Astrocyte (in vitro differentiated cells and primary cell): Measurements from ENCODE around the gene PDZD2. TPM values are rescaled to one million over a fixed set of nuclear protein-coding genes. Genes with fewer than 3 reads are reported as not detected.

Source experiments
- DNase-seq: peaks from one replicate; pipeline ENCODE4 v3.0.0-alpha.2; 2010; ENCODE audit warnings: low read depth
- FAIRE-seq: peaks from 2 replicates; lab custom pipeline; 2011; peaks lifted over from hg19 to GRCh38; lab: Jason Lieb, UNC
- H2AFZ ChIP-seq: 2 replicates; pipeline ENCODE4 v1.6.0; 2012; ENCODE audit warnings: low read depth, low read length, inconsistent platforms
- H3K27ac ChIP-seq: 2 replicates; pipeline ENCODE4 v1.5.1; 2011; ENCODE audit warnings: low read depth, low read length, inconsistent platforms
- H3K27me3 ChIP-seq: 2 replicates; pipeline ENCODE4 v1.6.0; 2011; ENCODE audit warnings: low read length, inconsistent platforms; ENCODE audit not compliant: insufficient read depth
- H3K36me3 ChIP-seq: 2 replicates; pipeline ENCODE4 v1.5.1; 2011; ENCODE audit warnings: low read length, inconsistent platforms; ENCODE audit not compliant: insufficient read depth
- H3K4me1 ChIP-seq: 2 replicates; pipeline ENCODE4 v1.5.1; 2011; ENCODE audit warnings: low read length, inconsistent platforms; ENCODE audit not compliant: insufficient read depth
- H3K4me2 ChIP-seq: 2 replicates; pipeline ENCODE4 v1.6.0; 2012; ENCODE audit warnings: low read length, inconsistent platforms
- H3K4me3 ChIP-seq: 2 replicates; pipeline ENCODE4 v1.5.1; 2011; ENCODE audit warnings: low read depth, mild to moderate bottlenecking, low read length, inconsistent platforms; ENCODE audit not compliant: insufficient read depth
- H3K79me2 ChIP-seq: 2 replicates; pipeline ENCODE4 v1.6.0; 2012; ENCODE audit warnings: mild to moderate bottlenecking, low read length, inconsistent platforms; ENCODE audit not compliant: insufficient read depth
- H3K9ac ChIP-seq: 2 replicates; pipeline ENCODE4 v1.6.0; 2012; ENCODE audit warnings: mild to moderate bottlenecking, low read length, inconsistent platforms
- H3K9me3 ChIP-seq: 2 replicates; pipeline ENCODE4 v1.5.1; 2012; ENCODE audit warnings: low read depth, mild to moderate bottlenecking, low read length, inconsistent platforms; ENCODE audit not compliant: insufficient read depth
- H4K20me1 ChIP-seq: 2 replicates; pipeline ENCODE4 v1.6.0; 2012; ENCODE audit warnings: low read length, inconsistent platforms; ENCODE audit not compliant: insufficient read depth
- H3K27ac Mint-ChIP-seq: one replicate; pipeline ENCODE4 v1.8.0; 2021; ENCODE audit warnings: mild to moderate bottlenecking, mixed read lengths; ENCODE audit not compliant: unreplicated experiment
- H3K27me3 Mint-ChIP-seq: one replicate; pipeline ENCODE4 v1.8.0; 2021; ENCODE audit warnings: low read depth, mixed read lengths; ENCODE audit not compliant: unreplicated experiment
- H3K36me3 Mint-ChIP-seq: one replicate; pipeline ENCODE4 v1.8.0; 2021; ENCODE audit warnings: low read depth, mixed read lengths; ENCODE audit not compliant: unreplicated experiment
- H3K4me1 Mint-ChIP-seq: one replicate; pipeline ENCODE4 v1.8.0; 2021; ENCODE audit warnings: low read depth, mixed read lengths; ENCODE audit not compliant: unreplicated experiment
- H3K4me3 Mint-ChIP-seq: one replicate; pipeline ENCODE4 v1.8.0; 2021; ENCODE audit warnings: mild to moderate bottlenecking, moderate library complexity, mixed read lengths; ENCODE audit not compliant: unreplicated experiment
- H3K9me3 Mint-ChIP-seq: one replicate; pipeline ENCODE4 v1.8.0; 2021; ENCODE audit warnings: mild to moderate bottlenecking, mixed read lengths; ENCODE audit not compliant: unreplicated experiment
- EZH2 ChIP-seq: IDR thresholded peaks from 2 replicates; pipeline ENCODE4 v1.6.1; 2012; ENCODE audit warnings: mild to moderate bottlenecking, low read length, inconsistent platforms; ENCODE audit not compliant: insufficient read depth
- total RNA-seq: library from RNA; stranded (reverse); gene quantifications from 2 replicates; pipeline ENCODE4 v1.2.1, GENCODE V29; 2021
- TF ChIP-seq, protein P1 (sequence below): IDR thresholded peaks from 2 replicates; pipeline ENCODE4 v1.5.1; 2011; ENCODE audit warnings: low read depth, mild to moderate bottlenecking, inconsistent platforms, low read length, moderate library complexity; ENCODE audit not compliant: insufficient read depth

PDZD2 gene
- total RNA-seq, 1 donor from 2014 or later, result 10.3 TPM

- FAIRE-seq (no peak), DNase-seq (no peak)
- Mint-ChIP-seq H3K4me1 (peaks cover 30% of the 10 kb centered on the region), H3K27me3 (no peaks in the 10 kb centered on the region), H3K36me3 (peaks cover 2% of the 10 kb centered on the region), H3K9me3 (peaks cover 2% of the 10 kb centered on the region), H3K27ac (no peak overlapping the region), H3K4me3 (no peak overlapping the region)
- Histone ChIP-seq H2AFZ (no peak overlapping the region), H3K9me3 (no peaks in the 10 kb centered on the region), H3K4me3 (no peak overlapping the region), H3K79me2 (no peaks in the 10 kb centered on the region), H3K27me3 (no peaks in the 10 kb centered on the region), H4K20me1 (no peaks in the 10 kb centered on the region), H3K27ac (no peak overlapping the region), H3K4me1 (peaks cover 18% of the 10 kb centered on the region), H3K36me3 (no peaks in the 10 kb centered on the region), H3K4me2 (no peak overlapping the region), H3K9ac (no peak overlapping the region)
- no peak for TF ChIP-seq EZH2
- TF ChIP-seq, protein P1, sequence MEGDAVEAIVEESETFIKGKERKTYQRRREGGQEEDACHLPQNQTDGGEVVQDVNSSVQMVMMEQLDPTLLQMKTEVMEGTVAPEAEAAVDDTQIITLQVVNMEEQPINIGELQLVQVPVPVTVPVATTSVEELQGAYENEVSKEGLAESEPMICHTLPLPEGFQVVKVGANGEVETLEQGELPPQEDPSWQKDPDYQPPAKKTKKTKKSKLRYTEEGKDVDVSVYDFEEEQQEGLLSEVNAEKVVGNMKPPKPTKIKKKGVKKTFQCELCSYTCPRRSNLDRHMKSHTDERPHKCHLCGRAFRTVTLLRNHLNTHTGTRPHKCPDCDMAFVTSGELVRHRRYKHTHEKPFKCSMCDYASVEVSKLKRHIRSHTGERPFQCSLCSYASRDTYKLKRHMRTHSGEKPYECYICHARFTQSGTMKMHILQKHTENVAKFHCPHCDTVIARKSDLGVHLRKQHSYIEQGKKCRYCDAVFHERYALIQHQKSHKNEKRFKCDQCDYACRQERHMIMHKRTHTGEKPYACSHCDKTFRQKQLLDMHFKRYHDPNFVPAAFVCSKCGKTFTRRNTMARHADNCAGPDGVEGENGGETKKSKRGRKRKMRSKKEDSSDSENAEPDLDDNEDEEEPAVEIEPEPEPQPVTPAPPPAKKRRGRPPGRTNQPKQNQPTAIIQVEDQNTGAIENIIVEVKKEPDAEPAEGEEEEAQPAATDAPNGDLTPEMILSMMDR, result no peak
Observed at GRCh38 chr5:32024751-32025150, 385.8 kb downstream of the PDZD2 start.

DNA sequence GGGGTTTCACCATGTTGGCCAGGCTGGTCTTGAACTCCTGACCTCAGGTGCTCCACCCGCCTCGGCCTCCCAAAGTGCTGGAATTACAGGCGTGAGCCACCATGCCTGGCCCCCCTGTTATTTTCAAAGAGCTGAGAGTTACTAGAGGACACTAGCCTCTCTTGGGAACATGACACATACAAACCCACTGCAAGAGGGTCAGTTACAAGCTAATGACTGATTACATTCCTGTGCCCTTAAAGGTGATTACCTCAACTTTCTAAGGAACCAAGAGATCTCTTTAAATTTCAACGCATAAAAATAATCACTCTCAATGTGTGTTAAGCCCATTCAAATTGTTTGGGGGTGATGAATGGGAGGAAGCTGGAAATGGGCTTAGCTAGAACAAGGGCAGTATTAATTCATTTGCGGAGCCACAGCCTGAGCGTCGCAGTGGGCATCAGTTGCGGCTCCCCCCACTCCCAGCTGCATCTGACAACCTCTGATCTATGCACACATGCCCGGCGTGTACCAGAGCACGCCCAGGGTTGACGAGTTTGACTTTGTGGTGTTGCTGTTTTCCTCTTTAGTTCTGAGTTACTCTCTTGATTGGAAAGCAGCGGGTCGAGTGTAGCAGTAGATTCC, 388.3 kb downstream of the PDZD2 start:
- peaks cover 2% of the 10 kb centered on the region for H3K9me3 Mint-ChIP-seq
- H2AFZ ChIP-seq, result peak overlapping the region; percentile 22
- no peaks in the 10 kb centered on the region for H3K9me3 ChIP-seq
- no peaks in the 10 kb centered on the region for H3K27me3 ChIP-seq
- no peaks in the 10 kb centered on the region for H4K20me1 ChIP-seq
- no peak for TF ChIP-seq EZH2
- H3K27me3 Mint-ChIP-seq, result no peaks in the 10 kb centered on the region
- DNase-seq, result peak; percentile 52
- no peaks in the 10 kb centered on the region for H3K36me3 ChIP-seq
- H3K4me2 ChIP-seq, result peak overlapping the region; percentile 81
- H3K4me1 Mint-ChIP-seq, result peaks cover 44% of the 10 kb centered on the region
- H3K4me1 ChIP-seq, result peaks cover 29% of the 10 kb centered on the region
- H3K79me2 ChIP-seq, result no peaks in the 10 kb centered on the region
- FAIRE-seq, result no peak
- H3K4me3 ChIP-seq, result peak overlapping the region; percentile 35
- H3K27ac Mint-ChIP-seq, result peak overlapping the region; percentile 75
- H3K27ac ChIP-seq, result peak overlapping the region; percentile 64
- peak overlapping the region; percentile 1 for H3K4me3 Mint-ChIP-seq
- H3K9ac ChIP-seq, result peak overlapping the region; percentile 47
- peaks cover 2% of the 10 kb centered on the region for H3K36me3 Mint-ChIP-seq

DNA sequence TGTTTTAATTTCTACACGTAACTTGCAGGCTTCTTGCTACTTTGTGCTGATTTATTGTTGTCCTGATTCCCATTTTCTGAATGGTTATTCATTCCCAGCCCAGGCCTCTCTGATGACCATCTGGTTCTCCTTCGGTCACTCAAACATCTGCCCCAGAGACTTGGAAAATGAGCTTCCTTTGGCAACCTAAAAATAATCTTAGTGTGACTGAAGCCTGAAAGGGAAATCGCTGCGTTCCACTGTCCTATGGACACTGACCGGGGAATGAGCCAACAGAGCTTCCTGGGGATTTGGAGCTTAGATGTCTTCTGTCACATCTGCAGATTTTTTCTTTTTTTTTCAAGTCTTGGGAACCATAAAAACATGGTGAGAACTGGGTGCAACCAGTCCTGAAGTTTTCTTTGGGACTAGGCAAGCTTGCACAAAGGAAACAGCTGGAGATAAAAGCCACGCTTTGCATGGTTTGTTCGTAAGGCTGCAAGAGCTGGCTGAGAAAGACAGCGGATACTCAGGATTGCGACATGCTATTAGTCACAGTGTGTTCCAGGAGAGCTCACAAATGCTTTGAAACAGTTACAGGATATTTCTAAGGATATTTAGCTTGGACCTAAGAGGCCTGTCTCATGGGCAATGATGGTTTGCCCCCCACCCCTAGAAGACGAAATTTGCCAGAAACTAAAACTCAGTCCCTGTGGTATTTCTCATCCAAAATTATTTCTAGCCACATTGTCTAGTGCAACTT, 389.0 kb downstream of the PDZD2 start:
- H3K27me3 ChIP-seq, result no peaks in the 10 kb centered on the region
- H3K27me3 Mint-ChIP-seq, result no peaks in the 10 kb centered on the region
- peaks cover 39% of the 10 kb centered on the region for H3K4me1 Mint-ChIP-seq
- H3K4me3 Mint-ChIP-seq, result no peak overlapping the region
- DNase-seq (peak; percentile 97), FAIRE-seq (peak; percentile 89)
- no peaks in the 10 kb centered on the region for H3K36me3 ChIP-seq
- peaks cover 2% of the 10 kb centered on the region for H3K36me3 Mint-ChIP-seq
- peak overlapping the region; percentile 64 for H3K27ac ChIP-seq
- peaks cover 2% of the 10 kb centered on the region for H3K9me3 Mint-ChIP-seq
- peak overlapping the region; percentile 75 for H3K27ac Mint-ChIP-seq
- H2AFZ ChIP-seq, result peak overlapping the region; percentile 22
- H4K20me1 ChIP-seq, result no peaks in the 10 kb centered on the region
- H3K9ac ChIP-seq, result peak overlapping the region; percentile 47
- peak overlapping the region; percentile 81 for H3K4me2 ChIP-seq
- TF ChIP-seq EZH2, result no peak
- TF ChIP-seq, protein P1, result no peak
- H3K4me1 ChIP-seq, result peaks cover 32% of the 10 kb centered on the region
- H3K79me2 ChIP-seq, result no peaks in the 10 kb centered on the region
- H3K4me3 ChIP-seq, result peak overlapping the region; percentile 35
- no peaks in the 10 kb centered on the region for H3K9me3 ChIP-seq
